Measurements from ENCODE around the gene IL37. TPM values are rescaled to one million over a fixed set of nuclear protein-coding genes. Genes with fewer than 3 reads are reported as not detected.

Gene IL37
- total and polyA plus RNA-seq, 2 donors (not counting 3 experiments of a cell fraction or from before 2014, with no cell fraction given): not detected

DNA sequence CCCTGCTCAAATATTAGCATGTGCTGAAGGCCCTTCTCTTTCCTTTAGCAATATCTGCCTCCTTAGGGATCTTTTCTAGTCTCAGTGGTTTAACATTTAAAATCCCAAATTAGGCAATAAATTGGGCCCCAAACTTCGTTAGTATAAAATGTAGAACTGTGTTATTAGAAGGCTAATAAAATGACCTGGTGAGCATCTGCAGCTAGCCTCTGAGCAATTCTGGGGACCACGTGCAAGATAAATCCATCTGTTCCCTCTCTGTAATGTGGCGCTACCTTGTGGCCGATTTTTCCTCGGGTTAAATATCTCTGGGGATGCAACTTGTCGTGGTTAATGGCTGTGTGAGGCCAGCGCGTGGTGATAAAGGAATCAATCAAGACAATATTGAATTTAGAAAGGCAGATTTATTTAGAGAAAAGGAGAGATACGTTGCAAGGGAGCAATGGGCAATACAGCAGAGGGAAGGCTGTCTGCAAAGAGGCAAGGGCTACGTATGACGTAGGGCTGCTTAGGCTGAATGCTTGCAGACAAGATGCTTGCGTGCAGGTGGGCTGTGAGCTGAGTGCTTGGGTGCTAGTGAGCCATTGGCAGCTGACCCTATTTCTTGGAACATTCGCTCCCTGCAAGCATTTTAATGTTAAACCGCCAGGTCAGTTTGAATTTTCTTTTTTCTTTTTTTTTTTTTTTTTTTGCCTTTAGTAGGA is 48.3 kb downstream of the IL37 start:
- ChIA-PET CTCF (interaction anchor here (0.5 to 3.3 kb wide), 27 partner anchors 8 to 359 kb away, joined by 3 to 39 read pairs (median 5); no protein-coding TSS in a partner anchor), POLR2A (no interaction called here)
- Histone ChIP-seq H3K4me1 (ENCODE audit: control insufficient read depth, extremely low read depth, insufficient read depth, low read length) (no peaks in the 10 kb centered on the region), H3K9me3 (replicated peaks; ENCODE audit: control insufficient read depth, insufficient read depth, low read length) (no peaks in the 10 kb centered on the region), H3K9me1 (replicated peaks; ENCODE audit: control insufficient read depth, extremely low read depth, insufficient read depth, low read length) (no peaks in the 10 kb centered on the region), H3K36me3 (ENCODE audit: control insufficient read depth in 2 of 2, extremely low read depth in 1 of 2, insufficient read depth in 2 of 2, low read length in 2 of 2) (no peaks in the 10 kb centered on the region), H3K27ac (ENCODE audit: insufficient read depth, low read depth, low read length) (no peak overlapping the region), H3K4me3 (replicated peaks in 1 of 3; ENCODE audit: insufficient read depth in 1 of 3, low read depth in 1 of 3, low read length in 3 of 3) (no peak overlapping the region), H3K79me2 (ENCODE audit: control insufficient read depth, insufficient read depth, low read length) (no peaks in the 10 kb centered on the region), H3K4me2 (ENCODE audit: insufficient read depth, low read length) (no peak overlapping the region), H3K9ac (replicated peaks; ENCODE audit: extremely low read depth, insufficient read depth, low read length) (no peak overlapping the region), H4K20me1 (replicated peaks; ENCODE audit: control insufficient read depth, extremely low read depth, insufficient read depth, low read length) (no peaks in the 10 kb centered on the region), H3K27me3 (ENCODE audit: control insufficient read depth in 2 of 2, insufficient read depth in 2 of 2, low read length in 2 of 2) (peaks cover 18 to 19% of the 10 kb centered on the region in 2 experiments), H2AFZ (ENCODE audit: low read depth, low read length) (no peak overlapping the region)
- no peak for DNase-seq (ENCODE audit: low read depth, low spot score)
- FAIRE-seq: no peak
- dilution Hi-C loops (cut with MboI; ENCODE audit: extremely low pct_ligation_motif_present, low sequenced_read_pairs) (no loop called here), intact Hi-C loops (cut with micrococcal nuclease) (loop anchor here (5.0 kb wide), 1 partner anchor 357 kb away; no protein-coding TSS in a partner anchor)
- TF ChIP-seq GATA2 (IDR thresholded peaks at IDR 0.05; ENCODE audit: insufficient read depth, insufficient read length, low read depth, low read length) (no peak), JUN (IDR thresholded peaks at IDR 0.05; ENCODE audit: borderline replicate concordance, insufficient read depth, insufficient read length, low read depth) (no peak), FOS (IDR thresholded peaks at IDR 0.05; ENCODE audit: borderline replicate concordance, insufficient read depth, low read length) (no peak)
- BruUV-seq (replicated peaks): no TSS peak

DNA sequence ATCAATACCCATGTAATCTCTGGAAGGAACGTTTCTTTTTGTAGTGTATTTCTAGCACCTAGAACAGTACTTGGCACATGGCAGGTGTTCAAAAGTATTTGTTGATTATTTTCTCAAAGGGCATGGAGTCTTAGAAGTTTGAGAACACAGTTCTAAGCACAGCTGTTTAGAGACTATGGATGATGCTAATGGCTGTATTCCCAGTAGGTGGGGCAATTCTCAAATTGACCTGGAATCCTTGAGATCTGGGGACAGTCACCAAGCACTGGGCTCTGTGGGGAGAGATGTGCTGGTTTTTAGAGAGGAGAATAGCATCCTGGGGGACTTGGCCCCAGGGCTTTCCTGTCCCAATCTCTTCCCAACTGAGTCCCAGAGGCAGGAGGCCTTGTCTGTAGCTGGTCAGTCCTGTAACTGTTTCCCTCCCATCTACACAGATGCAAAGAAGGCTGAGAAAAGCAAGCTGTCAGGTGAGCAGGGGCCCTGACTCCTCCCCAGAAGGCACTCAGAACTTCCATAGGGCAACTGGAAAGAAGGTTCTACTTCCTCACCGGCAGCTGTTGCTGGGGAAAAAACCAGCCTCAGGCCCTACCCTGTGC is 49.4 kb downstream of the IL37 start:
- BruUV-seq (replicated peaks): no TSS peak
- intact Hi-C loops (cut with micrococcal nuclease): no loop called here
- Histone ChIP-seq H3K79me2 (ENCODE audit: control insufficient read depth, insufficient read depth, low read length) (no peaks in the 10 kb centered on the region), H4K20me1 (replicated peaks; ENCODE audit: control insufficient read depth, extremely low read depth, insufficient read depth, low read length) (no peaks in the 10 kb centered on the region), H3K36me3 (ENCODE audit: control insufficient read depth in 2 of 2, extremely low read depth in 1 of 2, insufficient read depth in 2 of 2, low read length in 2 of 2) (no peaks in the 10 kb centered on the region), H3K4me2 (ENCODE audit: insufficient read depth, low read length) (no peak overlapping the region), H3K9ac (replicated peaks; ENCODE audit: extremely low read depth, insufficient read depth, low read length) (no peak overlapping the region), H3K27me3 (ENCODE audit: control insufficient read depth in 2 of 2, insufficient read depth in 2 of 2, low read length in 2 of 2) (peaks cover 12 to 18% of the 10 kb centered on the region in 2 experiments), H3K4me3 (replicated peaks in 1 of 3; ENCODE audit: insufficient read depth in 1 of 3, low read depth in 1 of 3, low read length in 3 of 3) (no peak overlapping the region), H2AFZ (ENCODE audit: low read depth, low read length) (no peak overlapping the region), H3K4me1 (ENCODE audit: control insufficient read depth, extremely low read depth, insufficient read depth, low read length) (no peaks in the 10 kb centered on the region), H3K27ac (ENCODE audit: insufficient read depth, low read depth, low read length) (no peak overlapping the region), H3K9me1 (replicated peaks; ENCODE audit: control insufficient read depth, extremely low read depth, insufficient read depth, low read length) (no peaks in the 10 kb centered on the region), H3K9me3 (replicated peaks; ENCODE audit: control insufficient read depth, insufficient read depth, low read length) (no peaks in the 10 kb centered on the region)
- ChIA-PET POLR2A (no interaction called here), CTCF (interaction anchor here (2.0 to 3.3 kb wide), 2 partner anchors 18 to 211 kb away, joined by 8 to 39 read pairs; no protein-coding TSS in a partner anchor)
- TF ChIP-seq POLR2AphosphoS5 (IDR thresholded peaks at IDR 0.05; ENCODE audit: insufficient read depth, low read depth, low read length): no peak
- TF ChIP-seq POLR2A (IDR thresholded peaks at IDR 0.05; ENCODE audit: low read depth, low read length): no peak
- TF ChIP-seq JUN (IDR thresholded peaks at IDR 0.05; ENCODE audit: borderline replicate concordance, insufficient read depth, insufficient read length, low read depth): no peak
- TF ChIP-seq MYC (IDR thresholded peaks at IDR 0.05; ENCODE audit: low read depth, low read length): no peak
- TF ChIP-seq, protein P1, sequence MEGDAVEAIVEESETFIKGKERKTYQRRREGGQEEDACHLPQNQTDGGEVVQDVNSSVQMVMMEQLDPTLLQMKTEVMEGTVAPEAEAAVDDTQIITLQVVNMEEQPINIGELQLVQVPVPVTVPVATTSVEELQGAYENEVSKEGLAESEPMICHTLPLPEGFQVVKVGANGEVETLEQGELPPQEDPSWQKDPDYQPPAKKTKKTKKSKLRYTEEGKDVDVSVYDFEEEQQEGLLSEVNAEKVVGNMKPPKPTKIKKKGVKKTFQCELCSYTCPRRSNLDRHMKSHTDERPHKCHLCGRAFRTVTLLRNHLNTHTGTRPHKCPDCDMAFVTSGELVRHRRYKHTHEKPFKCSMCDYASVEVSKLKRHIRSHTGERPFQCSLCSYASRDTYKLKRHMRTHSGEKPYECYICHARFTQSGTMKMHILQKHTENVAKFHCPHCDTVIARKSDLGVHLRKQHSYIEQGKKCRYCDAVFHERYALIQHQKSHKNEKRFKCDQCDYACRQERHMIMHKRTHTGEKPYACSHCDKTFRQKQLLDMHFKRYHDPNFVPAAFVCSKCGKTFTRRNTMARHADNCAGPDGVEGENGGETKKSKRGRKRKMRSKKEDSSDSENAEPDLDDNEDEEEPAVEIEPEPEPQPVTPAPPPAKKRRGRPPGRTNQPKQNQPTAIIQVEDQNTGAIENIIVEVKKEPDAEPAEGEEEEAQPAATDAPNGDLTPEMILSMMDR (IDR thresholded peaks at IDR 0.05; ENCODE audit: extremely low read depth in 1 of 2, insufficient read depth in 1 of 2, low read depth in 1 of 2, low read length in 2 of 2): no peak
- no peak for TF ChIP-seq EZH2 (IDR thresholded peaks at IDR 0.05; ENCODE audit: borderline replicate concordance, low read depth, low read length, severe bottlenecking)
- no peak for TF ChIP-seq GATA2 (IDR thresholded peaks at IDR 0.05; ENCODE audit: insufficient read depth, insufficient read length, low read depth, low read length)
- TF ChIP-seq FOS (IDR thresholded peaks at IDR 0.05; ENCODE audit: borderline replicate concordance, insufficient read depth, low read length): no peak
- TF ChIP-seq, protein P2, sequence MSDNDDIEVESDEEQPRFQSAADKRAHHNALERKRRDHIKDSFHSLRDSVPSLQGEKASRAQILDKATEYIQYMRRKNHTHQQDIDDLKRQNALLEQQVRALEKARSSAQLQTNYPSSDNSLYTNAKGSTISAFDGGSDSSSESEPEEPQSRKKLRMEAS (IDR thresholded peaks at IDR 0.05; ENCODE audit: insufficient read depth, insufficient read length): no peak
- dilution Hi-C loops (cut with MboI; ENCODE audit: extremely low pct_ligation_motif_present, low sequenced_read_pairs): no loop called here
- FAIRE-seq: no peak
- no peak for DNase-seq (ENCODE audit: low read depth, low spot score)

Measured in endothelial cell of umbilical vein (primary cell).